ENCODE results near the gene IDI2.
"Not testable (repeated sequence)": the region's sequence is repeated elsewhere in the genome, so short reads cannot be mapped to it uniquely, and the experiment has no call there.

Gene IDI2

GRCh38 chr10:1025683-1026082 is at the start of gene IDI2:
Gene IDI2, minus strand, starts transcription at chr10:1025859. Its CDS starts 1,136 bp downstream, at chr10:1024723.
- DNase-seq (ENCODE audit: low read depth), result no peak

- DNase-seq (ENCODE audit: low read depth), result peak; percentile 23
These were observed 49.2 kb upstream of the IDI2 start for GRCh38 chr10:1074748-1075308.

GRCh38 chr10:1074052-1074747 is 48.5 kb upstream of the IDI2 start:
- no peak for DNase-seq (ENCODE audit: low read depth)

- peak; percentile 44 for DNase-seq (ENCODE audit: low read depth)
These were observed 45.3 kb upstream of the IDI2 start for GRCh38 chr10:1070919-1071318.

- no peak for DNase-seq (ENCODE audit: low read depth)
These were observed 43.0 kb upstream of the IDI2 start for GRCh38 chr10:1068380-1069361.

- not testable (repeated sequence) for DNase-seq (ENCODE audit: low read depth)
These were observed 41.1 kb upstream of the IDI2 start for GRCh38 chr10:1066734-1067133.

GRCh38 chr10:1064964-1065247 is 39.2 kb upstream of the IDI2 start:
- DNase-seq (ENCODE audit: low read depth), result no peak

- DNase-seq (ENCODE audit: low read depth), result no peak
These were observed 37.7 kb upstream of the IDI2 start for GRCh38 chr10:1063232-1063865.

- peak; percentile 58 for DNase-seq (ENCODE audit: low read depth)
These were observed 36.5 kb upstream of the IDI2 start for GRCh38 chr10:1061930-1062774.

- no peak for DNase-seq (ENCODE audit: low read depth)
These were observed 34.2 kb upstream of the IDI2 start for GRCh38 chr10:1059902-1060301.

GRCh38 chr10:1058017-1058416 is 32.4 kb upstream of the IDI2 start:
- no peak for DNase-seq (ENCODE audit: low read depth)

- DNase-seq (ENCODE audit: low read depth), result no peak
These were observed 31.5 kb upstream of the IDI2 start for GRCh38 chr10:1057106-1057657.

- peak; percentile 94 for DNase-seq (ENCODE audit: low read depth)
These were observed 30.9 kb upstream of the IDI2 start, which contains the start of gene WDR37 for GRCh38 chr10:1056326-1057105. Gene WDR37, plus strand, starts transcription at chr10:1056385. Its CDS starts 15,771 bp downstream, at chr10:1072156.

- no peak for DNase-seq (ENCODE audit: low read depth)
These were observed 29.0 kb upstream of the IDI2 start for GRCh38 chr10:1054684-1055083.

GRCh38 chr10:1050554-1050953 is 24.9 kb upstream of the IDI2 start:
- DNase-seq (ENCODE audit: low read depth), result no peak

GRCh38 chr10:1050145-1050544 is 24.5 kb upstream of the IDI2 start:
- DNase-seq (ENCODE audit: low read depth), result peak; percentile 59

- no peak for DNase-seq (ENCODE audit: low read depth)
These were observed 23.8 kb upstream of the IDI2 start for GRCh38 chr10:1049425-1049958.

- DNase-seq (ENCODE audit: low read depth), result peak; percentile 98
These were observed 23.2 kb upstream of the IDI2 start, which contains the start of gene IDI1 for GRCh38 chr10:1048732-1049424. Gene IDI1, minus strand, starts transcription at chr10:1049119. Its CDS starts 116 bp downstream, at chr10:1049003.

- DNase-seq (ENCODE audit: low read depth), result no peak
These were observed 22.7 kb upstream of the IDI2 start for GRCh38 chr10:1048349-1048731.

Measured in amniotic epithelial cell (primary cell).